ENCODE results near the gene DLGAP4.

The DLGAP4 gene

GRCh38 chr20:36483919-36484808, 178.0 kb downstream of the DLGAP4 start:
- DNase-seq (ENCODE audit: low read depth, low spot score) = peak; percentile 47
- TF ChIP-seq CTCF (IDR thresholded peaks at IDR 0.05; ENCODE audit: low read depth, low read length) = no peak
- in situ Hi-C loops (cut with HindIII; ENCODE audit: low sequenced_read_pairs) = no loop called here
- H3K4me3 ChIP-seq (ENCODE audit: low read depth, low read length) = no peak overlapping the region

GRCh38 chr20:36485286-36485685, 179.1 kb downstream of the DLGAP4 start:
- H3K4me3 ChIP-seq (ENCODE audit: low read depth, low read length) = no peak overlapping the region
- in situ Hi-C loops (cut with HindIII; ENCODE audit: low sequenced_read_pairs) = no loop called here
- DNase-seq (ENCODE audit: low read depth, low spot score) = no peak
- TF ChIP-seq CTCF (IDR thresholded peaks at IDR 0.05; ENCODE audit: low read depth, low read length) = no peak

- H3K4me3 ChIP-seq (ENCODE audit: low read depth, low read length) = no peak overlapping the region
- in situ Hi-C loops (cut with HindIII; ENCODE audit: low sequenced_read_pairs) = no loop called here
- no peak for DNase-seq (ENCODE audit: low read depth, low spot score)
- TF ChIP-seq CTCF (IDR thresholded peaks at IDR 0.05; ENCODE audit: low read depth, low read length) = no peak
These were observed 180.9 kb downstream of the DLGAP4 start for GRCh38 chr20:36487069-36487468.

- no peak for DNase-seq (ENCODE audit: low read depth, low spot score)
- TF ChIP-seq CTCF (IDR thresholded peaks at IDR 0.05; ENCODE audit: low read depth, low read length) = no peak
- in situ Hi-C loops (cut with HindIII; ENCODE audit: low sequenced_read_pairs) = no loop called here
- no peak overlapping the region for H3K4me3 ChIP-seq (ENCODE audit: low read depth, low read length)
These were observed 184.1 kb downstream of the DLGAP4 start for GRCh38 chr20:36490191-36490590.

- DNase-seq (ENCODE audit: low read depth, low spot score) = peak; percentile 47
- in situ Hi-C loops (cut with HindIII; ENCODE audit: low sequenced_read_pairs) = no loop called here
- no peak for TF ChIP-seq CTCF (IDR thresholded peaks at IDR 0.05; ENCODE audit: low read depth, low read length)
- H3K4me3 ChIP-seq (ENCODE audit: low read depth, low read length) = no peak overlapping the region
These were observed 185.9 kb downstream of the DLGAP4 start for GRCh38 chr20:36491901-36492617.

- no peak for DNase-seq (ENCODE audit: low read depth, low spot score)
- in situ Hi-C loops (cut with HindIII; ENCODE audit: low sequenced_read_pairs) = no loop called here
These were observed 187.1 kb downstream of the DLGAP4 start for GRCh38 chr20:36493051-36493800.

More at GRCh38 chr20:36493051-36493800, 187.1 kb downstream of the DLGAP4 start:
- peak; percentile 38 for TF ChIP-seq CTCF (IDR thresholded peaks at IDR 0.05; ENCODE audit: low read depth, low read length)
- H3K4me3 ChIP-seq (ENCODE audit: low read depth, low read length) = no peak overlapping the region

Data from astrocyte of the spinal cord (primary cell).